Right kidney (tissue), 9 donors: ENCODE data around the gene AGXT2.

Source experiments
- DNase-seq: peaks from one replicate; pipeline ENCODE4 v3.0.0-alpha.2; 2016
- long read RNA-seq, 8 donors: transcript quantifications; one replicate each; lab custom pipeline, GENCODE V29; 2026

AGXT2 gene
- long read RNA-seq, donor 1, partial matches to known transcripts, result 0 of 7 reads
- long read RNA-seq, donor 1, other reads (novel, unspliced or antisense), result 0 of 7 reads
- long read RNA-seq, donor 2, partial matches to known transcripts, result 6 of 14 reads
- long read RNA-seq, donor 2, other reads (novel, unspliced or antisense), result 0 of 14 reads
- long read RNA-seq, donor 3, partial matches to known transcripts, result 0 of 2 reads
- long read RNA-seq, donor 3, other reads (novel, unspliced or antisense), result 0 of 2 reads
- long read RNA-seq, donor 4, partial matches to known transcripts, result 0 of 7 reads
- long read RNA-seq, donor 4, other reads (novel, unspliced or antisense), result 0 of 7 reads
- long read RNA-seq, donor 5, transcript AGXT2-201 (14 exons, 2,364 nt), result major isoform, 7 of 9 reads
- long read RNA-seq, donor 5, partial matches to known transcripts, result 0 of 9 reads
- long read RNA-seq, donor 5, other reads (novel, unspliced or antisense), result 0 of 9 reads
- long read RNA-seq, donor 6, transcript AGXT2-201 (14 exons, 2,364 nt), result major isoform, 8 of 18 reads
- long read RNA-seq, donor 6, partial matches to known transcripts, result 0 of 18 reads
- long read RNA-seq, donor 6, other reads (novel, unspliced or antisense), result 5 of 18 reads
- long read RNA-seq, donor 7, transcript AGXT2-201 (14 exons, 2,364 nt), result major isoform, 7 of 10 reads
- long read RNA-seq, donor 7, partial matches to known transcripts, result 0 of 10 reads
- long read RNA-seq, donor 7, other reads (novel, unspliced or antisense), result 0 of 10 reads
- long read RNA-seq, donor 8, partial matches to known transcripts, result 0 of 6 reads
- long read RNA-seq, donor 8, other reads (novel, unspliced or antisense), result 0 of 6 reads

GRCh38 chr5:35047785-35048404, at the start of gene AGXT2:
Gene AGXT2 (minus strand): TSS chr5:35047949. CDS start chr5:35047892, 57 bp downstream.
- DNase-seq, result peak; percentile 12

DNA sequence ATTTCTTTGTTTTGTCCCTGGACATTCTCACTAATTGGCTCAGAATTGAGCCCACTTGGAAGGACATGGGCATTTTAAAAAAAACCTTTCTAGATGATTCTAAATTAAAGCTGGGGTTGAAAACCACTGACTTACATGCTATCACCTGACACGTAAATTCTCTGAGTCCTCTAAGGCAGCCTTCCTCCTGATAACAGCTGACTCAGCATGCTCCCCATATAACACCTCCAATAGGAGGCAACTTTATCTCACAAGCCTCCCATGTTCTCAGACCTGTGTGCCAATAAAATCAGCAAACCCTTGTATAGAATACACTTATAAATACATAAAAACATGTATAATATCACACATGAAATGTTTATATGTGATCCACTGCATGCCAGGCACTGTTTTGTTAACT, 49.2 kb upstream of the AGXT2 start:
- no peak for DNase-seq

DNA sequence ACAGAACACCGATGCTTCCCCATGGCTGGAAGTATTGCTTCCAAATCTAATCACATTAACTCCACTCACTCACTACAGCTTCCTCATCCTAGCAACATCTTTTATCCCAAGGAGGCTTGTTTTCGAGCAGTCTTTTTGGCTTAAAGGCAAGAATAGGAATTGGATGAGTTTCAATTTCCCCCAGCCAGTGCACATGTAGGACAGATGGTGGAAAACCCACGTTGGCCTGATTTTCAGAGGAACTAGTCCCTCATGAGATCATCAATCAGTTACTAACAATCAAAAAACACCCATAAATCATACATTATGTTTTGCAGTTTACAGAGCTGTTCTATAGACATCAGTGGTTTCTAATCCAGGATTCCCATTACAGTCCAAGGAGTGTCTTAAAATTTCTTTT, 48.5 kb upstream of the AGXT2 start:
- no peak for DNase-seq

GRCh38 chr5:35095366-35095765, 47.6 kb upstream of the AGXT2 start:
- no peak for DNase-seq

- DNase-seq, result no peak
Observed at GRCh38 chr5:35094948-35095347, 47.2 kb upstream of the AGXT2 start.

DNA sequence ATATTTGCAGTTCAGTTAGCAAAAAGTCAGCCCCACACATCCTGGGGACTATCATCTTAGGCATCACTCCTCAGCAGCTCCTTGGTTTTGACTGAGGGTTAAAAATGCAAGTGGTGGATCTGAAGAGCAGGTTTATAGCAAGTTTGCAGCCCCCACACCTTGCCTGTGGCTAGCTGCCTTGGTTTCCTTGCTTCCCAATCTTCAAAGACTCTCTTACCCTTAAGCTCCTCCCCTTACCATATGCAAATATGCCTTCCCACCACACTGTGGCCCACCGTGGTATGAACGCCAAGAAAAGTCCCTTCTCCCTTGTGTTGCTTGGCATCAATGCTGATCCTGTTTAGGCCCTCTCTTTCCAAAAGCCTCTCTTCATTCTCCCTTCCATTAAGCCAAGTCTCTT, 45.0 kb upstream of the AGXT2 start:
- no peak for DNase-seq

- DNase-seq, result no peak
Observed at GRCh38 chr5:35091704-35092103, 44.0 kb upstream of the AGXT2 start.

DNA sequence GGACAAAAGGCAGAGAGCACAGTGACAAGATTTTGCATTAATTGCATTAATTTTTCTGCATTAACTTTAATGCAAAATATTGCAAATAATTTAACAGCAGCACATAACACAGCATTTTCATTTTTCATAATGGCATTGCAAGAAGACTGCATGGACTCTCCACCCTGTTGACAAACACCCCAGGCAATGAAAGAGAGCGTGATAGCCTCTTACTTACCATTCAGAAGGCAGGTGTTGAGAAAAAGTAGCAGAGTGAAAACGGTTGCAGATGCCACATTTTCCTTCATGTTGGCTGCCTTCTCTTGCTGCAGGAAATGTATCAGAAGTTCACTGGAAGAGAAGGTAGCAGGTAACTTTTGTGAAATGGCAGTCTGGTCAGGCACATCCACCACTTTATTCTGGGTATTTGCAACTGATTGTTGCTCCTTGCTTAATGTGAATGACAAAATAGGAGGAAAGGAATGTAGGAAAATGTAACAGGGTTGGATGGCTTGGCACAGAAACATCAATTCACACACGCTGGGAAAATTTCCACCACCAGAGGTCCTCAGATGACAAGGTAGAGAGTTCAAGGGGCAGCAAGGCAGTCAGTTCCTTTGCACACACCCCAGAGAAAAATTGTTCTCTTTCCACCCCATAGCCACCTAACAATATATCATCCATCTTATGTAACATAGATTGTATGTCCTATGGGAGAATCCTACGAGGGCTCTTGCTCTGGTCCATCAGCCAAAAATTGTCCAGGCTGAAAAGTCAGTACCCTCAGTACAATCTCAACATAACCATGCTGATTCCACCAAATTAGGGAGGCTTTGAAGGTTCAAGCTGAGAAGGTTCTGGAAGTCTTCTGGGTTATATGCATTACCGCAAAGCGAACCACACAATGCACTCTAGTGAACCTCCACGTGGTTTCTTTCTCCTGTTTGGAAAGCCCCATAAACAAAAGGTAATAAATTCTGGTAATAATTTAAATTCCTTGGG, 41.9 kb upstream of the AGXT2 start:
- peak; percentile 38 for DNase-seq

DNA sequence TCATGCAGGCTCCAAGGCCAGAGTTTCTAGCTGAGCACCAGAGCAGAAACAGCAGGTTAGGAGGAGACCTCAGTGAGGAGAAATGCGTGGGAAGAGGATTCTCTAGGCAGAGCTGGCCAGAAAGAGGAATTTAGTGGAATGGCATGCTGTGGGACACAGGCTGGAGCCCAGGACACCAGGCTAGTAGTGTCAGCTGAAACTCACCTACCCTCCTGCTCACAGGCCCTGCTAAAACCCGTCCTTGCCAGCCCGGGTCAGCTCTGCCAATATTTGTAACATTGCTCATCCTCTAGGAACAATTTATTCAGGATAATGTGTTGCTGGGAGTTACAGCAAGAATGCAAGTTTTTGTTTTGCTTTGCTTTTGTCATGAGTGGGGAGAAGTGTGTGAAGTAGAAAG, 40.2 kb upstream of the AGXT2 start:
- DNase-seq, result no peak

DNA sequence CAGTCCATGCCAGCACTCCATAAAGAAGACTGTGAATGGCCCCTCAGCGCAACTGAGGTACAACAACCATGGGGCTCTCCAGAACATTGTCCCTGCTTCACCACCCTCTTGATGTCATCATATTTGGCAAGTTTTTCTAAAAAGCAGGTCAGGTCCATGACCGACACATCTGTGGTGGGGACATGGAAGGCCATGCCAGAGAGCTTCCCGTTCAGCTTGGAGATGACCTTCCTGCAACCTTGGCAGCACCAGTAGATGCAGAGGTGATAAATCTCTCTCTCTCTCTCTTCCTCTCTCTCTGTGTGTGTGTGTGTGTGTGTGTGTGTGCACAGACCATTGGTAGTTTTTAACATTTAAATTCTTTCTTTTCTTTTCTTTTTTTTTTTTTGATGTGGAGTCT, 35.4 kb upstream of the AGXT2 start:
- no peak for DNase-seq

GRCh38 chr5:35082530-35082929, 34.8 kb upstream of the AGXT2 start:
- DNase-seq, result no peak

DNA sequence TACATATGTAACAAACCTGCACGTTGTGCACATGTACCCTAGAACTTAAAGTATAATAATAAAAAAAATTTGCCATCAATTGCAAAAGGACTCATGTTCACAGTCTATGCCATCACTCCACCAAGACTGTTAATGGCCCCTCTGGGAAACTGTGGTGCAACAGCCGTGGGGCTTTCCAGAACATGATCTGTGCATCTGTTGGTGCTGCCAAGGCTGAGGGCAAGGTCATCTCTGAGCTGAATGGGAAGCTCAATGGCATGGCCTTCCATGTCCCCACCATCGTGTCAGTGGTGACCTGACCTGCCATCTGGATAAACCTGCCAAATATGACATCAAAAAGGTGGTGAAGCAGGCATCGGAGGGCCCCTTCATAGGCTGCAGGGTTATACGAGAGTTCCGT, 33.4 kb upstream of the AGXT2 start:
- no peak for DNase-seq

DNA sequence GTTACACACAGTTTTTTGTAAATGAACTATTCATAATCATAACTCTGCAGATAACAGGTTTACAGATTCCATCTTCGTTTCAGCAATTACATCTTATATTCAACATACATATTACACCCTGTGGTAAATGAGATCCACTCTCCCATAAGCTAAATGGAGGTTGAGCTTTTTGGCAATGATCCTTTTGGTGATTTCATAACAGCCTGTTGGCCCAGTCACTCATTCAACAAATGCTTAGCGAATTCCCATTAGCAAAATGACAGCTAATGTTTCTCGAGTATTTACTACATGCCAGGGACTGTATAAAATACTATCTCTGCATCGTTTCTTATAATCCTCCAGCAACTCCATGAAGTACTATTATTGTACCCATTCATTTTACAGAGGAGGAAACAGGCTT, 25.4 kb upstream of the AGXT2 start:
- no peak for DNase-seq

GRCh38 chr5:35069188-35069587, 21.4 kb upstream of the AGXT2 start:
- DNase-seq, result no peak

GRCh38 chr5:35067985-35068384, 20.2 kb upstream of the AGXT2 start:
- no peak for DNase-seq

DNA sequence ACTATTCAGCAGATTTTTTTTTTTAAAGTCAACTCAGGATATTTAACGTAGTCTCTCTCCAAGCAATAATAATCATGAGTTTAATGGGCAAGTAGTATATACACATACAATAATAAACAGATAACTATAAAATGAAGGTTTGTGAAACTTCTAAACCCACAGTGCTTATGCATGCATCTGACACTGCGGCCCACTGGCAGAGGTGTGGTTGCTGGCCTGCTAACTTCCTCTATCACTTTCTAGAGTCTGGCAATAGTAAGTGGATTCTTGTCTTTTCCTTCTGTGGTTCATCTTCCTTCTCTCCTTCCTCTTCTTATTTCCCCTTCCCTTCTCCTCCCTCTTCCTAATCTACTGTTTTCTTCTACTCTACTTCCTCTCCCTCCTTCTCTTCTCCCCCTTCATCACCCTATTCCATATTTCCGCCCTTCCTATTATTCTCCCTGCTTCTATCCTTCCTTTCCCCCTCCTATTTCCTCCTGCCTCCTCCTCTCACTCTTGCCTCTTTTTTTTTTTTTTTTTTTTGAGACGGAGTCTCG, 18.6 kb upstream of the AGXT2 start:
- DNase-seq, result no peak

DNA sequence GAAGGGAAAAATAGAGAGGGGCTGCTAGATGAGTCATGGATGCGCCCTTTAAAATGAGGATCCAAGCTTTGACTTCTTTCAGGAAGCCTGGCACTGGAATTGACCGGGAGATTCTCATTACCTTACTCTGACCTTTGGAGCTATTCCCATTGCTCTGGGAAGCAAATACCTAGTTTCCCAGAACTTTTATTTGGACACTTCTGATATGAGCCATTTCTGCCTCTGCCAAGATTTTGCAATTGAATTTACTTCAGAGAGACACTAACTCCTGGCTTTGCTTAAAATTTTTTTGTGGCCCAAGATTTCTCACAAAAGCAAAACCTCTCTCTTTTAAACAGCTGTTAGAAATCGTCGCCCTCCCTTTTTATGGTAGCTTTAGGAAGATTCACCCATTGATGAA, 15.7 kb upstream of the AGXT2 start:
- no peak for DNase-seq

- no peak for DNase-seq
Observed at GRCh38 chr5:35061211-35061770, 13.5 kb upstream of the AGXT2 start.

- no peak for DNase-seq
Observed at GRCh38 chr5:35060236-35060635, 12.5 kb upstream of the AGXT2 start.

GRCh38 chr5:35059251-35059650, 11.5 kb upstream of the AGXT2 start:
- DNase-seq, result no peak

DNA sequence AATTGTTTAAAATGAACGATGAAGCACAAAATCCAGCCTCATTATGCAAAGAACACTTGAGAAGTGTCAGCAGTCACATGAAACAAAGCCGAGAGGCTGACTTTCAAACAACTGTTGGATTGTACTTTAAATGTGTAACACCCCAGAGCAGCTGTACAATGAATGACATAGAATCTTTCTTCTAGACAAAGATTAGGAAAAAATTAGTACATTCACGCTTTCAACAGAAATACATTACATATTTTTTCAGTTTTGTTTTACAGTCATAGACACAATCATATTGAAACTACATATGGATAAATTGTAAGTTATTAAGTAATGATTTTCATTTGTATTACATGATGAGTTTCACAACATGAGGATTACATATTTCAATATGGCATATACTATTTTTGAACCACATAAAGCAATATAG, 10.6 kb upstream of the AGXT2 start:
- no peak for DNase-seq
